Sigmoid colon (tissue), 7 donors: ENCODE data around the gene TMPRSS13. TPM values are rescaled to one million over a fixed set of nuclear protein-coding genes. Genes with fewer than 3 reads are reported as not detected.

ENCODE experiments used
- DNase-seq: peaks from one replicate; pipeline ENCODE4 v3.0.0-alpha.2; 2019
- H3K27ac ChIP-seq, 4 donors: fragments of 200-600 bp; sonication (generic); one replicate each; pipeline ENCODE4 v1.5.1; 2016 to 2019; ENCODE audit warnings: mild to moderate bottlenecking in 1 of 4
- H3K27me3 ChIP-seq, 3 donors: fragments of 200-600 bp; sonication (generic); one replicate each; pipeline ENCODE4 v1.5.1; 2019; ENCODE audit warnings: mild to moderate bottlenecking in 1 of 3
- H3K36me3 ChIP-seq, 4 donors: fragments of 200-600 bp; sonication (generic); one replicate each; pipeline ENCODE4 v1.5.1; 2016 to 2019
- H3K4me1 ChIP-seq, 4 donors: fragments of 200-600 bp; sonication (generic); one replicate each; pipeline ENCODE4 v1.5.1; 2017 to 2019
- H3K4me3 ChIP-seq, 4 donors: fragments of 200-600 bp; sonication (generic); one replicate each; pipeline ENCODE4 v1.5.1; 2017 to 2019; ENCODE audit warnings: mild to moderate bottlenecking in 2 of 4, moderate library complexity in 1 of 4
- H3K9me3 ChIP-seq, 4 donors: fragments of 200-600 bp in 3 of 4; sonication (generic) in 3 of 4; one replicate each; pipeline versions ENCODE4 v1.5.1 to v1.6.1; 2013 to 2019
- CTCF ChIP-seq, 4 experiments: fragments of 450-650 bp in 3 of 4; fragments of 200-600 bp in 1 of 4; IDR thresholded peaks; one replicate each; pipeline ENCODE4 v1.5.1; 2016 to 2019; ENCODE audit warnings: antibody characterized with exemption in 4 of 4, mild to moderate bottlenecking in 3 of 4, moderate library complexity in 2 of 4
- EP300 ChIP-seq, 4 donors: sonication (generic); formaldehyde crosslinking; IDR thresholded peaks; one replicate each; pipeline ENCODE4 v1.6.1; 2017; ENCODE audit warnings: antibody characterized with exemption in 4 of 4
- POLR2A ChIP-seq, 2 donors: fragments of 450-650 bp; IDR thresholded peaks; one replicate each; pipeline ENCODE4 v1.6.1; 2016; ENCODE audit warnings: antibody characterized with exemption in 2 of 2, mild to moderate bottlenecking in 2 of 2, moderate library complexity in 2 of 2
- POLR2AphosphoS5 ChIP-seq, 4 donors: sonication (generic); formaldehyde crosslinking; IDR thresholded peaks; one replicate each; pipeline ENCODE4 v1.6.1; 2017; ENCODE audit warnings: antibody characterized with exemption in 4 of 4
- WGBS, 2 donors: extraction: QIAGEN DNeasy Blood & Tissue Kit; methylation state at CpG; one replicate each; pipeline ENCODE4 v1.1.7; 2013; 5-methylcytosine and 5-hydroxymethylcytosine counted together
- intact Hi-C: fragments of 100-400 bp; cut with DNase I; formaldehyde crosslinking; loops from one replicate; pipeline ENCODE4 v1.15.1; 2023
- polyA plus RNA-seq, 3 donors: library from polyadenylated mRNA; stranded (reverse); fragments of 200-250 nt; gene quantifications; one replicate each; pipeline ENCODE4 v1.2.3, GENCODE V29; 2013
- total RNA-seq, 4 donors: library from RNA; depleted of rRNA; stranded (reverse); fragments of >200 nt; gene quantifications; one replicate each; pipeline ENCODE4 v1.1.0, GENCODE V29; 2016
- donor health status: healthy with polysubstance abuse.
- donor health status: Bipolar disorder and iron deficiency.
- donor health status: healthy.

Gene TMPRSS13
- total and polyA plus RNA-seq, 7 donors: 1.4 to 1.6 TPM; not detected in 5

DNA sequence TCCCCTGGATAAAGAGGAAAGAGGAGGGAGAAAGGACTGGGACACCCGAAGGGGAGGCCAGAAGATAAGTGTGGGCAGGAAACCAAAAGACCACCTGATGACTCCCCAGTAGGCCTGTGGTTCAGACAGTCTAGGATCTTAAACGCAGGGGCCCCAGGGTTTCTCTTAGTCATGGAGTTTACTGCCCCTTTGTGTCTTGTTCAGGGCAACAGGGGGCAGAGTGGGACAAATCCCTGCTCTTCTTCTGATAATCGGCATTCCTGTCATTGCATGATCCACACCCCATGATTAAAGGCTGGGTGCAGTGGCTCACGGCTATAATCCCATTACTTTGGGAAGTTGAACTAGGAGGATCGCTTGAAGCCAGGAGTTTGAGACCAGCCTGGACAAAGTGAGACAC lies 4.7 kb upstream of the TMPRSS13 start:
- intact Hi-C loops: loop anchor here (10.0 kb wide), 1 partner anchor 229 kb away; no protein-coding TSS in a partner anchor
- 76 to 83% methylated on average over 5 of the region's 5 CpGs for WGBS, 2 donors
- Histone ChIP-seq H3K27ac (no peak overlapping the region), H3K4me3 (no peak overlapping the region), H3K27me3 (no peaks in the 10 kb centered on the region), H3K36me3 (no peaks in the 10 kb centered on the region), H3K9me3 (no peaks in the 10 kb centered on the region), H3K4me1 (peaks cover 0 to 5% (median 2%) of the 10 kb centered on the region in 4 donors)
- TF ChIP-seq EP300 (IDR thresholded peaks at IDR 0.05): no peak
- TF ChIP-seq POLR2A (IDR thresholded peaks at IDR 0.05): no peak
- TF ChIP-seq POLR2AphosphoS5 (IDR thresholded peaks at IDR 0.05): no peak
- no peak for TF ChIP-seq CTCF (IDR thresholded peaks at IDR 0.05)
- DNase-seq: no peak

DNA sequence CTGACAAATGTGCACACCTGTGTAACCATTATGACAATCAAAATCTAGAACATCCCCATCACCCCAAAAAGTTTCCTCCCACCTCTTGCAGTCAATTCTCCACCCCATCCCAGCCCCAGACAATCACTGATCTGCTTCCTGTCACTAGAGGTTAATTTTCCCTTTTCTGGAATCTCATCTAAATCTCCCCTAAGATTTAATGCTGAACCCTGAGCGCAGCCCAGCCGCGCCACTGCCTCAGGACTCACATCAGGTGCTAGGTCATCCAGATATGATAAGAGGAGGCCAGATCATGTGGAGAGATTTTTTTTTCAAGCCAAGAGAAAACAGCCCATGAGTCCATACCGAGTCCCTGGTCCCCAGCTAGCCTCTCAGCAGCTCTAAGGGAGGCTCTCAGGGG lies 4.3 kb upstream of the TMPRSS13 start:
- Histone ChIP-seq H3K27me3 (no peaks in the 10 kb centered on the region), H3K4me3 (no peak overlapping the region), H3K9me3 (no peaks in the 10 kb centered on the region), H3K27ac (no peak overlapping the region), H3K36me3 (no peaks in the 10 kb centered on the region), H3K4me1 (peaks cover 0 to 5% (median 2%) of the 10 kb centered on the region in 4 donors)
- 92 to 95% methylated on average over 4 of the region's 4 CpGs for WGBS, 2 donors
- no peak for DNase-seq
- no peak for TF ChIP-seq CTCF (IDR thresholded peaks at IDR 0.05)
- TF ChIP-seq POLR2A (IDR thresholded peaks at IDR 0.05): no peak
- no peak for TF ChIP-seq EP300 (IDR thresholded peaks at IDR 0.05)
- TF ChIP-seq POLR2AphosphoS5 (IDR thresholded peaks at IDR 0.05): no peak
- intact Hi-C loops: loop anchor here (10.0 kb wide), 1 partner anchor 229 kb away; no protein-coding TSS in a partner anchor

- WGBS, 2 donors: 80% methylated on average over 3 of the region's 3 CpGs
- intact Hi-C loops: loop anchor here (10.0 kb wide), 1 partner anchor 228 kb away; no protein-coding TSS in a partner anchor
- DNase-seq: peak; percentile 50
- Histone ChIP-seq H3K27me3 (no peaks in the 10 kb centered on the region), H3K9me3 (no peaks in the 10 kb centered on the region), H3K36me3 (no peaks in the 10 kb centered on the region), H3K4me1 (peaks cover 0 to 5% (median 2%) of the 10 kb centered on the region in 4 donors), H3K4me3 (no peak overlapping the region), H3K27ac (no peak overlapping the region)
- TF ChIP-seq POLR2AphosphoS5 (IDR thresholded peaks at IDR 0.05): no peak
- no peak for TF ChIP-seq EP300 (IDR thresholded peaks at IDR 0.05)
- TF ChIP-seq POLR2A (IDR thresholded peaks at IDR 0.05): no peak
- TF ChIP-seq CTCF (IDR thresholded peaks at IDR 0.05): no peak
These were observed 3.7 kb upstream of the TMPRSS13 start for GRCh38 chr11:117932947-117933346.

DNA sequence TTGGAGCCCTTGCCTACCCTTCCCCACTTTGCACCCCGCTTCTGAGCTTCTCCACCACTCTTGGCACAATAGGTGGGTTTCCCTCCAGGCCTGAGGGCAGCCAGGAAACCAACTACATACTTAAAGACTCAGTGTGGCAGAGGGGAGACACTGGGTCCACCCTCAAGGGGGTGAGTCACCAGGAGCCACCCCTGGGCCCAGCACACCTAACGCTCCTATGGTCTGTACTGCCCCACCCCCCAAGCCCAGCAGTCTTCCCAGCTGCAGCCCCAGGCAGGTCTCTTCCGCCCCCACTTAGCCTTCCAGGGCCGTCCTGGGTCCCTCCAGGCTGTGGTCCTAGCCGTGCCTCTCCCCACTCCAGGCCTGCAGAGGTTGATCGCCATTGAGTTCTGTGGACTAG lies 3.2 kb upstream of the TMPRSS13 start:
- no peak overlapping the region for H3K27ac ChIP-seq
- H3K27me3 ChIP-seq: no peaks in the 10 kb centered on the region
- H3K4me3 ChIP-seq: no peak overlapping the region
- H3K36me3 ChIP-seq: no peaks in the 10 kb centered on the region
- H3K4me1 ChIP-seq: peaks cover 0 to 5% (median 2%) of the 10 kb centered on the region in 4 donors
- H3K9me3 ChIP-seq: no peaks in the 10 kb centered on the region
- no peak for TF ChIP-seq POLR2A (IDR thresholded peaks at IDR 0.05)
- no peak for TF ChIP-seq EP300 (IDR thresholded peaks at IDR 0.05)
- no peak for TF ChIP-seq CTCF (IDR thresholded peaks at IDR 0.05)
- no peak for TF ChIP-seq POLR2AphosphoS5 (IDR thresholded peaks at IDR 0.05)
- peak; percentile 54 for DNase-seq
- 90 to 95% methylated on average over 6 of the region's 6 CpGs for WGBS, 2 donors
- intact Hi-C loops: loop anchor here (10.0 kb wide), 1 partner anchor 228 kb away; no protein-coding TSS in a partner anchor

GRCh38 chr11:117931971-117932370 lies 2.8 kb upstream of the TMPRSS13 start:
- DNase-seq: peak; percentile 62
- peaks cover 0 to 5% (median 2%) of the 10 kb centered on the region in 4 donors for H3K4me1 ChIP-seq
- H3K27me3 ChIP-seq: no peaks in the 10 kb centered on the region
- 60 to 72% methylated on average over 2 of the region's 2 CpGs for WGBS, 2 donors
- TF ChIP-seq EP300 (IDR thresholded peaks at IDR 0.05) (no peak), POLR2A (IDR thresholded peaks at IDR 0.05) (no peak), CTCF (IDR thresholded peaks at IDR 0.05) (no peak), POLR2AphosphoS5 (IDR thresholded peaks at IDR 0.05) (no peak)
- H3K4me3 ChIP-seq: no peak overlapping the region
- no peak overlapping the region for H3K27ac ChIP-seq
- no peaks in the 10 kb centered on the region for H3K36me3 ChIP-seq
- intact Hi-C loops: loop anchor here (10.0 kb wide), 1 partner anchor 227 kb away; no protein-coding TSS in a partner anchor
- no peaks in the 10 kb centered on the region for H3K9me3 ChIP-seq
